GM21447 (cell line): Measurements from ENCODE around the gene CHD9NB.

Experiments
- ATAC-seq: cut with Tn5 transposase; IDR thresholded peaks from one replicate; pipeline ENCODE4 v1.9.1; 2021; ENCODE audit not compliant: unreplicated experiment

Gene CHD9NB

DNA sequence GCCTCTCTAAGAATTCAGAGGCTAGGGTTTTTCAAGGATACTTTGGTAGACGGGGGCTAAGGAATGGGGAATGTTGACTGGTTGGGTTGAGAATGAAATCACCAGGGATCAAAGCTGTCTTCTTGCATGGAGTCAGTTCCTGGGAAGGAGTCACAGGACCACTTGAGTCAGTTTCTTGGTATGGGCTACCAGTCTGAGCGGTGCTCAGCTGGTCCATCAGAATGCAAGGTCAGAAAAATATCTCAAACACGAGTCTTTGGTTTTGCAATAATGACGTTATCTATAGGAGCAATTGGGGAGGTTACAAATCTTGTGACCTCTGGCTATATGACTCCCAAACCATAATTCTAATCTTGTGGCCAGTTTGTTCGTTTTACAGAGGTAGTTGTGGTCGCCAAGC lies 18.4 kb downstream of the CHD9NB start:
- no peak for ATAC-seq

DNA sequence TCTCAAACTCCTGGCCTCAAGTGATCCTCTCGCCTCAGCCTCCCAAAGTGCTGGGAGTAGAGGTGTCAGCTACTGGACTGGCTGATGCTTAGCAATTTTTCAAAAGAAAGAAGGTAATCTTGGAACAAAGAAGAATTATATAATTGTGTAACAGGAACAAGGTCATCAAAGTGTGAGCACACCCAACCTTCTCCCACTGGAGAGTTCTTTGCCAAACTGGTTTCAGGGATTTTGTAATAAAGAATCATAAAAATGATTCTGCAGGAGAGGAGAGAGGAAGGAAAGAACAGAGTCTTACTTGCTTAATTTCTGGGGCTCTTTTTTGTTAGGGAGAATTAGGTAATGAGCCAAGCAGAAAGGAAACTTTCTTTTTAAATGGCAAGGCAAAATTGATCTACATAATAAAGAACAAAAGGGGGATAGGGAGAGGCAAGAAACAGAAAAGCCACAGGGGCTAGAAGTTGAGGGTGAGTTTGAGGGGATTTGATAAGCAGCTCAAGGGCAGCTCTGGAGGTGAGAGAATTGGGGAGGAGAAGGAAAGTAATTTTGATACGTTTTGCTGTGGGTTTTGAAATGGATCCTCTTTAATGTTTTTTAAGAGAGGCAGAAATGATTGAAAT lies 21.3 kb downstream of the CHD9NB start:
- no peak for ATAC-seq

DNA sequence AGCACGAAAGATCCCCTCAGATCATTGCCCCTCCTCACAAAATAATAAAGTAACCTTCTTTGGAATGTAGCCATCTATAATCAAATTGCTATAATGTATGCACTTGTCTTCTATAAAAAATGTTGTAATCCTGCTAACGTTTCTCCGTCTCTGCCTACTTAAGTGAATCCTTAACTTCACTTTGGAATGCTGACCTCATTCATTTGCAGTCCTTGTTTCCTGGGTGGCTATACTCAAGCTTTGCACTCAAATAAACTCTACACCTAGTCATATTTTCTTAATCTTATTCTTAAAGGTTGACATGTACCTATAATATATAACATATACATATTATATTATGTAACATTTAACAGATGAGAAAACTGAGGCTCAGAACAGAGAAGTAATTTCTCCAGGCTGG lies 22.7 kb downstream of the CHD9NB start:
- no peak for ATAC-seq

DNA sequence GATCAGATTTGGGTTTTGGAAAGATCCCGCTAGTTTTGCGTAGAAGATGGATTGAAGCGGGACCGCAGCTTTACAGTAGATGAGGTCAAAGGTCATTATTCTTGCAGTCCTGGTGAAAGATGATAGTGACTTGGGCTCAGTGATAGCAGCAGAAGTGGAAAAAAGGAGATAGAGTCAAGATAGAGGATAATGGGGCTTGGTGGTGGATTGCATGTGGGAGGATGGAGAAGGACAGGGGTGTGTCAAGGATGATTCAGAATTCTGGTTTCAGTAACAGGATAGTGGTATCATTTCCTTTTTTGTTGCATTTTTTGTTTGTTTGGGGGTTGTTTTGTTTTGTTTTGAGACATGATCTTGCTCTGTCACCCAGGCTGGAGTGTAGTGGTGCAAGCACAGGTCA lies 28.7 kb downstream of the CHD9NB start:
- no peak for ATAC-seq

DNA sequence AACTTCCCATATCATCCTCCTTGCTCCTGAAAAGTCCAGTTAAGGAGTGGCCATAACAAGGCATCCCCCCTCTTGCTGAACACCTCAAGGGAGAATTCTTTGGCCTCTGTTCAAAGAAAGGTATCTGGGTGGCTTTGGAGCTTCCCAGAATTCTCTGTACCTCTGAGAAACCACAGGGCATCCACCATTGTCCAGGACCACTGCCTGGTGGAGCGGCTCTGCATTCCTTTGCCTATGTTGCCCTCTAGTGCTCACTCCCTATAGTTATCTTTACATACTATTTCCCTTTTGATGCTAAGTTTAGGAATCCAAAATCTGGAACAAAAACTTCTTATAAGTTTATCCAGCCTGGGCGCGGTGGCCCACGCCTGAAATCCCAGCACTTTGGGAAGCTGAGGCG lies 30.3 kb downstream of the CHD9NB start:
- ATAC-seq: no peak

DNA sequence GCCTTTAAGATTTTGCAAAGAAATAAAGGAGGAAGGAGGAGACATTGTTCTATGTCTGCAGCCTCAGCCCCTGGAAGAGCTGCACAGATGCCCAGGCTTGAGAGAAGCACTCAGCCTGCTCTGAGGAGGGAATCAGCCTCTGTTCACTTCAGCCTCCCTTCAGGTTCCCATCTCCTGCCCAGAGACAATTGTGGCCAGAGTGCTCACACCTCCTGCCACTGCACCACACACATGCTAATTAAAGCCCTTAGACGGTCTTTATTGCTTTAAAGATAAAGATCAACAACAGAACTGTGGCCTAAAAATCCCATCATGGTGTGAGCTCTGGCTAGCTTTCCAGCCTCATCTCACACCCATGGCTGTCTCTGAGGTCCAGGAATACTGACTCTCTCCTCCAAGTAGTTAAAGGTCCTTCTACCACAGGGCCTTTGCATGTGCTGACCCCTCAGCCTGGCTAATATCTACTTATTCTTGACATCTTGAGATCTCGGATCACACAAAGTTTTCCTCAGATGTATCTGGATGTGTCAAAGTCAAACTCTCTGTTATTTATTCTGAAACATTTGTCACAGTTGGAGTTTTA lies 33.8 kb downstream of the CHD9NB start:
- ATAC-seq: no peak

DNA sequence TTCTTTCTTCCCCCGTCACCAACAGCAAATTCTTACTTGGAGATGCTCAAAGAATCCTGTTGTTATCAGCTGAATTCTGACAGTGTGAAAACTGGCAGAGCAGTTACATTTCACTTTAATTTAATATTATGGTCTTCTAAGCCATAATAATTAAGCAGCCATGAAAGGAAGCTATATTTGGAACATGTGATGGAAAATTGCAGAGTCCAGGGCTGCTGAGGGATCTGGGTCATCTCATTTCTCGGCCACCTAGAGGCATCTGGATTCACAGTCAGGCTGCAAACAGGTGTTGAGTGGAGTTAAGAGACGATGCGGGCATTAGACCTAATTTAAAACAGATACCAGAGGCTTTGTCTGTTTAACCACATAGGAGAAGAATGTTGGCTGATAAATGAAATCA lies 38.4 kb downstream of the CHD9NB start:
- no peak for ATAC-seq

DNA sequence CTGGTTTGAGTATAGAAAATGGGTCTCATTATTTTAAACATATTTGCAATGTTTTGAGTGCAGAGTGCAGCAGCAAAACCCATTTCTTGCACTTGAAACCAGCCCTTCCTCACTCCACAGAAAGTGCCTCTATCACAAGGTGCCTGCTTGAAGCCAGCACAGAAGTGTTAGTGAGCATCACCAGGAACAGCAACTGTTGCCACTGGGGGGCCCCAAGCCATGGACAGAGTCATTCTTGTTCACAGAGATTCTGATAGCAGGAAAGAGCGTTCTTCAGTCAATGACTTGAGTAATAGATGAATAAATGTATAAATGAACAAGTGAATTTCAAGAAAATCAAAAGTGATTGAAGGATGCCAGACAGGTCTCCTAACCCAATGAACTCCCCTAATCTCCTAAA lies 45.6 kb downstream of the CHD9NB start:
- no peak for ATAC-seq

DNA sequence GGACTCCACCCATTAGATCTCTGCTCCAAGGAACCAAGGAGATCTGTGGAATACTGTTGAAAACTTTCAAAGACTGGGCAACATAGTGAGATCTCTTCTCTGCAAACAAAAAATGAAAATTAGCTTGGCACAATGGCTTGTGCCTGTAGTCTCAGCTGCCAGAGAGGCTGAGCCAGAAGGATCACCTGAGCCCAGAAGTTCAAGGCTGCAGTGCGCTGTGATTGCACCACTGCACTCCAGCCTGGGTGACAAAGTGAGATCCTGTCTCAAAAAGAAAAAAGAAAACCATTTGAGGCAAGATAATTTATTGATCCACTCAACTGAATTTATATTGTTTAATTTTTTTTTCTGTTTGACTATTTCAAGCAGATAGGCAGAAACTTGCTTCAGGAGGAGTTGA lies 54.8 kb downstream of the CHD9NB start:
- ATAC-seq: no peak

DNA sequence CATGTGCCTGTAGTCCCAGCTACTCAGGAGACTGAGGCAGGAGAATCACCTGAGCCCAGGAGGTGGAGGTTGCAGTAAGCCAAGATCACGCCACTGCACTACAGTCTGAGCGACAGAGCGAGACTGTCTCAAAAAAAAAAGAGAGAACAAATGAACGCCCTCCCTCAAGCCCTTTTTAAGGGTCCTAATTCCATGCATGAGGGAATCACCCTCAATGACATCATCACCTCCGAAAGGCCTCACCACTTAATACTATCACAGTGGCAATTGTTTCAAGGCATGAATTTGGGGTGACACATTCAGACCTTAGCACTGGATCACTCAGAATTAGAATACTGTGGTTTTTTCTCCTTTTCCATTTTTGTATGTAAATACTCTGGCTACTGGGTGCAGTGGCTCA lies 57.8 kb downstream of the CHD9NB start:
- ATAC-seq: no peak

DNA sequence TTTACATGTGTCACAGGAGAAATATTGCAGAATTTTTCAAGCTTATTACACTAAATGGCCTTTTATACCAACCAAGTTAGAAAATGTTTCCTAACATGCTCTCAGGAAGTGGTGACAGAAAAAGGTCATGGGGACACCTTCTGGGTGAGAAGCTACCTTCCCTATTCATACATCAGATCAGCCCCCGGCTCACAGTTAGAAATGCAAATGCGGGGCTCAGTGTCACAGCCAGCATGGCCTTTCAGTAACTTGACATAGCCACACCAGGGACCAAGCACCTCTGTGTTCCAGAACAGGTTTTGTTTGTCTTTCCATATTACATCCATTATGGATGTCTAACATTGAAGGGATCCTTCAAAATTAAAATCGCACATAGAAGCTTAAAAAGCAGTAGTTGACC lies 59.5 kb downstream of the CHD9NB start:
- ATAC-seq: no peak

DNA sequence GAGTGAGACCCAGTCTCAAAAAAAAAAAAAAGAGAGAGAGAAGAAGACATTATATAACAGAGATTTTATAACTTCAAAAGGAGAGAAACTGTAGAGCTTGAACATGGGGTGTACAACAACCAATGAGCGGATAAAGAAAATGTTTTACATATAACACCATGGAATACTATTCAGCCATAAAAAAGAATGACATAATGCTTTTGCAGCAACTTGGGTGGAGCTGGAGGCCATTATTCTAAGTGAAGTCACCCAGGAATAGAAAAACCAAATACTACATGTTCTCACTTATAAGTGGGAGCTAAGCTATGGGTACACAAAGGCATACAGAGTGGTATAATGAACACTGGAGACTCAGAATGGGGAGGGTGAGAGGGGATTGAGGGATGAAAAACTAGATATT lies 61.1 kb downstream of the CHD9NB start:
- no peak for ATAC-seq
